ENCODE measurements around the gene KCNS3.

Gene KCNS3

GRCh38 chr2:17879137-17879912, 858 bp downstream of the KCNS3 start:
- DNase-seq = peak; percentile 5

GRCh38 chr2:17879913-17880274, 1.4 kb downstream of the KCNS3 start:
- no peak for DNase-seq

- DNase-seq = no peak
Measured at GRCh38 chr2:17892770-17893534, 14.5 kb downstream of the KCNS3 start.

- DNase-seq = no peak
Measured at GRCh38 chr2:17894005-17894404, 15.5 kb downstream of the KCNS3 start.

GRCh38 chr2:17894556-17894955, 16.1 kb downstream of the KCNS3 start:
- DNase-seq = no peak

- DNase-seq = no peak
Measured at GRCh38 chr2:17899871-17900270, 21.4 kb downstream of the KCNS3 start.

GRCh38 chr2:17901246-17901645, 22.8 kb downstream of the KCNS3 start:
- peak; percentile 21 for DNase-seq

- no peak for DNase-seq
Measured at GRCh38 chr2:17910980-17911379, 32.5 kb downstream of the KCNS3 start.

GRCh38 chr2:17911491-17912260, 33.2 kb downstream of the KCNS3 start:
- DNase-seq = no peak

GRCh38 chr2:17912266-17912691, 33.8 kb downstream of the KCNS3 start:
- no peak for DNase-seq

GRCh38 chr2:17915099-17915498, 36.6 kb downstream of the KCNS3 start:
- no peak for DNase-seq

- DNase-seq = no peak
Measured at GRCh38 chr2:17915811-17916518, 37.5 kb downstream of the KCNS3 start.

GRCh38 chr2:17916584-17916983, 38.1 kb downstream of the KCNS3 start:
- DNase-seq = no peak

GRCh38 chr2:17918789-17919188, 40.3 kb downstream of the KCNS3 start:
- no peak for DNase-seq

- no peak for DNase-seq
Measured at GRCh38 chr2:17930773-17931172, 52.3 kb downstream of the KCNS3 start.

GRCh38 chr2:17933256-17933655, 54.8 kb downstream of the KCNS3 start:
- no peak for DNase-seq

GRCh38 chr2:17934721-17935120, 56.3 kb downstream of the KCNS3 start:
- no peak for DNase-seq

- no peak for DNase-seq
Measured at GRCh38 chr2:17935242-17935885, 56.9 kb downstream of the KCNS3 start.

GRCh38 chr2:17936599-17936998, 58.1 kb downstream of the KCNS3 start:
- DNase-seq = no peak

GRCh38 chr2:17940091-17940630, 61.7 kb downstream of the KCNS3 start:
- DNase-seq = no peak

GRCh38 chr2:17943444-17943843, 65.0 kb downstream of the KCNS3 start:
- no peak for DNase-seq

- no peak for DNase-seq
Measured at GRCh38 chr2:17947113-17947512, 68.6 kb downstream of the KCNS3 start.
